NCI-H82 treated with DMSO at 0.1 percent for 48 hours (cell line): ENCODE measurements around the gene AMOT.

Experiments
- DNase-seq: peaks from one replicate; lab custom pipeline; 2025; ENCODE audit not compliant: unreplicated experiment; lab: John Stamatoyannopoulos, UW

The AMOT gene

DNA sequence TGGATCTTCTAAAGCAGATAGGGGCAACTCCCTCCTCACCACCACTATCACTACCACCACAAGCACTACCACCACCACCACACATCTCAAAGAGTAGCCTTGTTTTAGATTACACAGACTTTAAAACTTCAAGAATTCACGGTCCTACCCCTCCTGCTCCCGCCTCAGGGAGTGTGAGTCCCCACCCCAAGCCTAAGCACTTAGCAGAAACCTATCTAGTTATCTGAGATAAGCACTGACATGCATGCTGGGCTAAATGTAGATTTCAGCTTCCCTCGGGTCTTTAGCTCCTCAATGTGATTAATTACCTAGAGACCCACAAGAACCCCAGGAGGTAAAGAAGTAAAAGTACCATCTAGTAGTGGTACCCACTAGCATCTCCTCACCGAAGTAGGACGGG lies 775 bp downstream of the AMOT start:
- DNase-seq, result no peak

DNA sequence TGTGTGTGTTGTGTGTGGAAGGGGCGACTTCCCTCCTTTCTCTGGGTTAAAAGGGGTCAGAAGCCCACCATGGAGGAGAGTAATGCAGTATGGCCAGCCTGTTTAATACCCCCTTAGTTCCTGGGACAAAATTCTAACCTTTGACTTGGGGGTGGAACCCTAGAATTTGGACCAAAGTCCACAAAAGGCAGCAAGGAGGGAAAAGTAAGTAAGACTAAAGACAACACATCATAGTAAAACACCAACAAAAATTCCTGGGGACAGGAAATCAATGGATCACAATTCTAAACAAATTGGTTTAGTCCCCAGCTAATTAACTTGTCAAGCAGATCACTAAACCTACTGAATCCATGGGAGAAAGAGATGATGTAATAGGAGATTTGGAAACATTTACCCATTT lies 3.1 kb downstream of the AMOT start:
- no peak for DNase-seq

DNA sequence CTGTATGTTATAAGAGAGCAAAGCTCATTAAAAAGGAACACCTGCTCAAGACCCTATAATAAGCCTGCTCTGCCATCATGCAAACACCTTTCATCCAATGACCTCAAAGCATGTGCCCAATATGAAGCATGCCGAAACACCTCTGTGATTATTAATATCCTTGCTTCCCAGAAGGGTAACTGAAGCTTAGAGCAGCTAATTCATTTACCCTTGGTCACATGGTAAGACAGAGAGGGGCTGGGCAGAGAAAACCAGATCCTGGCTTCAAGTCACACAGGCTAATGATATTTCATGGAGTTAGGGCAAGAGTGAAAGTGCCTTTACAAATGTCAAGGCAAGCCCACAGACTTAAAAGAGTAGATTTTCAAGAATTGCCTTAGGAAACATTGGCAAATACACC lies 5.6 kb downstream of the AMOT start:
- DNase-seq, result peak; percentile 38

DNA sequence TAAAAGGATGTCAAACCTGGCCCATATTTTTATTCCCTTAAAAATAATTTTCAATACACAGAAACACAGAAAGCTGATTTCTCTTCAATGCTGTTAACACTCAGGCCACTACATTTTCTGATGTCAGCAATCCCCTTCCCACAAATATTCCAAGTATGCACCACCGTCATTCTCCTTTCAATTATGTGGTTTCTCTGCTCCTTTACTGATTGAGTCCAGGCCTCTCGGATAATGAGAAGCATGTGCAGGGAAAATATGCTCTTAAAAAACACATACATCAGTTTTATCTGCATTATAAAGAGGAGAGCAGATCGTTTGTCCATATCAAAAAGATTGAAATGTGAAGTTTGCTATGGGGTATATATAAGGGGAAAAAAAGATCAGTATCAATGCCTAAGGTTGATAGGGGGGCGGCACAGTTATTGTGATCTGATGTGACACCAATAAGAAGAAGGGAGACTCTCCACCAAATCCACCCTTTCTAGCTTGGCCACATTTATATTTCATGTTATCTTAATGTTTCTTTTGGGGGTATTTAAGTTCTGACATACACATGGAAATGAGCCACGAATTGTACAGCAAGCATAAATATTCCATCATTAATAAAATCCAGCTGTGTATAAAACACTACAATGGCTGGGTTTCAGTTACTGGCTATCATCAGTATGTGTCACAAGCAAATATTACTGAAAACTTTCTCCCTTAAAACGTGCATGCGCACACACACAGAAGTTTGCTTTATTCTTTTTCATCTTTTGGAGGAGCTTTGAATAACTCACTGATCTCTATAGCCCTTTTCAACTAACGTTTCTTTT lies 6.4 kb downstream of the AMOT start:
- DNase-seq, result no peak

DNA sequence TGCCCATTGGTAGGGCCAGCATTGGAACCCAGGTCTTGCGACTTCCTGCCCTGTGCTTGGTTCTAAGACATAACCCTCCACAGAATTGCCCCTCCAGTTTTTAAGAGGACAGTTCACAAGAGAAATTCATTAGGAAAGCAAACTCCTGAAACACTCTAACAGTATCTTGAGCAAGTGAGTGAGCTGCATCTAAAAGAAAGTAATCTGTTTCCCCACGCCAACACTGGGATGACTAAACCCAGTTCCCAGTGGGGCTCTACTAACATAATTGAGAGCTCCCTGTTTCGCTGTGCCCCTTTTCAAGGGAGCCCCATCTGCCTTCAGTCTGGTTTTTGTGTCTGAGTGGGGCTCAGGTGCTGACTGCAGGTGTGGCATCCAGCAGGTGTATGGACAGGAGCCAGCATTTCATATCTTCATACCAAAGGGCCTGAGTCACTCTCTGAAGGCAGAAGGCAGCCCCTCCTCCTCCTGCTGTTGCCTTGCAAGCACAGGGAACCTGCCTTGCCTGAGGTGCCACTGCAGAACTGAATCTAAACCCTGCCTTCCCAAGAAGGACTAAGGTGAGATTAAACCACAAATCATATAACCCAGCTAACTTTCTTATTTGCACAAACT lies 8.0 kb downstream of the AMOT start:
- no peak for DNase-seq

DNA sequence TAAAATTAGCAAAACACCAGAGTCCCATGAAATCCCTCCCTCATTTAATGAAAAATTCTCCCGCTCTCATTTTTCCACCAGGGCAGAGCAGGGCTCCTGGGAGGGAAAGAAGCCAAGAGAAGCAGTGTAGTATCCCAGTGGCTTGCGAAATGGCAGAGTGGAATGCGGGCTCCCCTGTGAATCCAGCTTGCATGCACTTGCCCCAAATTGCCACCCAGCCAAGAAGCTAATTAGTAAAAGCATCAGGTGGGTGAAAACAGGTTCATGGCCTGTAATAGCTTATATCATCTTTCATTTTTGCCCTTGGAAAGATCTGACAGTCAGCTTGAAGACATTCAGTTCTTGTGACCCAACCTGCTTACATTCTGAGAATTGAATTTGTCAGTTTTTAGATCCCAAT lies 10.1 kb downstream of the AMOT start:
- no peak for DNase-seq

DNA sequence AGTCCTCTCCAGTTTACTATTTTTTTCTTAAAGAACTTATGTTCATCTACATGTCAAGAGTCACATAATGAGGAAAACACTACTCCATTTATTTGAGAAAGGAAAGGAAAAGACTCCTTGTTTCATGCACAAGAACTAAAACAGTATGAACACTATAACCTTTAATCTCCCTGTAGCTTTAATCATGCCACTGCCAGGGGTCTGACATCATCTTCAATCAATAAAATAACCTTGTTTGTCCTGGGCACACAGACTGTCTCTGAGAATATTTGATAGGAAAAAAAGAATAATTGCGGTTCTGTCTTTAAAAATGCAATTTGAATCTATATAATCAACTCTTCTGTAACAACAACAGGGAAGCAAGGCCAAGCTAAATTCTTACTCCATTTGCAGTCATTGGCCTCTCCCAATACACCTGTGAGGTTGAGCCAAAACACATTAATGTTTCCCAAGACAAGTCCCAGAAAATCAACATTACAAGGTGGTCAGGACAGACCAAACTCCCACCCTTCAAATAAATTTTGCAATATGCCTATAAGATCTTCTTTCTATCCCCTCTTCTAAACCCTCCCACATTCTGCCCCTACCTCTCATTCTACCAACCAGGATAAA lies 13.2 kb downstream of the AMOT start:
- DNase-seq, result no peak

DNA sequence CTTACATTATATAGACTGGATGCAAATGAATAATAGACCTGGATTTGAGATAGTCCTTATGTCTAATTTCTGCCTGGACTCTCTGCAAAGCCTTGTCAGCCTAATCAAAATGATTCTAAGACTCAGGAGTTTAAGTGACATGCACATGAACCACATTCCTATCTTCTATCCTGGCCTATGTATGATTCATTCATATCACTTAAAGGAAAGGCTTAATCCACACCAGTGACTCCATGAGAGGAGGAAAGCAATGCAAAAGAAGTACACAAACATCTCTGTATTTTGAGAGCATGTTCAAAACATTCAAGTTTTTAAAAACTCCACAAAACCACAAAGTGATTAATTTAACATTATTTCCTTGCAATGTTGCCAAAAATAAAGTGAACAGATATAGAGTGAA lies 14.6 kb downstream of the AMOT start:
- DNase-seq, result no peak

DNA sequence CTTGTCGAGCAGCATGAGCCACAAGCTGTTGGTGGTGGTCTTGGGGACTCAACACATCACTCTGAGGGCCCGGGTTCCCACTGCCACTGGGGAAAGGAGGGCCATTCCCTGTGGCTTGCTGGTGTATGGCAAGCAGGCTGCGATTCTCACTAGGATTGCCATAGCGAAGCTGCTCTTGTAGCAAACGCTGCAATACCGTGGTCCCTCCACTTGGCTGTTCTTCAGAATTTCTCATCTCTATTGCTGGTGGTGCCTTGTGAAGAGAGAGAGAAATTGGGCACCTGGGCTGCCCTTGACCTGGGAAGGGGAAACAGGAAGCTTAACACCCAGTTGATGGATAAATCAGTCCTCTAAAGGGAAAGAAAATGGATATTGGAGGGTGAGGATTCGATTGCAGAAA lies 17.7 kb downstream of the AMOT start:
- DNase-seq, result no peak

DNA sequence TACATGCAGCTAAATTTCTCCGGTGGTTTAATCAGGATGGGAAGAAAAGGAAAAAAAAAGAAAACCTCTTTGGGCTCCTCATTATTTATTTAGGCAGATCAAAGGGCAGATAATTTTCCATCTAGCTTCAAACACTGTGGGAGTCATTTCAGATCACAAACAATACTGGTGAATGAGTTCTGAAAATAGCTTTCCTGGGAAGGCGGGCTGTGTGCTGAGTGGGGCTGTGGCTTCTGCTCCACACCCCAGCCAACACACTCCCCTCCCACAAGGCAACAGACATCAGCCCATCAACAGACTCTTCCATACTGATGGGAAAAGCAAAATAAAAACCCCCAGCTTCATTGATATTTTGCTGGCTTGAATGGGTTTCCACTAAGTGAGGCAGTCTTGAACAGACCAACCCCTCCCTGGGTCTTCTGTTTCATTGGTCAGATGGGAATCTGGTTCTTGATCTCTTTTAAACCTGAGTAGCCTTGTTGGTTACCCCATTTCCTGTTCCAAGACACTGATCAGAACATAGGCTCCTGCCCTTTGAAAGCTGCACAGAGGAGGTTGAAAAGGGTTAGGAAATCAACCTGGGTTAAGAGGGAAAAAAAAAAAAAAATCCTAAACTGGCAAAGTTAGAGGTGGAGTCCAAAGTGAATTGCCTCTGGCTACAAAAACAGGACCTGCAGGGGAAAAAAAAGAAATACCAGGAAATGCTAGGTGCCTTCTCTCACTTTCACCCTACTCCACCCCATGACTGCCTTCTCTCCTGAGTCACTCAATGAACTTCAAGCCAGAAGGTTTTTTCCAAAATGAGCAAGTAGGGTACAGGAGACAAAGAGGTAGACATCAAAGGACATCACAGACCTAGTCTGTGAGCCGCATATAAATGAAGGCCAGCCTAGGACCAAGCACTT lies 20.0 kb downstream of the AMOT start:
- no peak for DNase-seq

DNA sequence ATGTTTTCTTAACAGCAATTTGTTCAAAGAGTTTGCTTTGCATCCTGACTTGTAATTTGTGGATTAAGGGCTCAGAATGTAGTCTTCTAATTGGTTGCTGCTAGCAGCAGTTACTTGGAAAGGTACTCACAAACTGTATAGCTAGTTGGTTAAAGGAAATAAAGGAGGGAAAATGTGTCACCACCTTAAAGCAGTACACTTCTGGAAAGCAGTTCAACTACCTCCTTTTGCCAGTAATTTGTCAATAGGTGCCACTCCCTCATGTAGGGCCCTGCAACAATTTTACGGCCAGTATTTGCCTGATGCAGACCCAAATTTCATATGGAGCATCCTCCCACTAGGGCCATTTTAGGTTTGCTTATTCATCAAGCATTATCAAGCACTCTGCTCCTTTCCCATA lies 20.8 kb downstream of the AMOT start:
- DNase-seq, result no peak

DNA sequence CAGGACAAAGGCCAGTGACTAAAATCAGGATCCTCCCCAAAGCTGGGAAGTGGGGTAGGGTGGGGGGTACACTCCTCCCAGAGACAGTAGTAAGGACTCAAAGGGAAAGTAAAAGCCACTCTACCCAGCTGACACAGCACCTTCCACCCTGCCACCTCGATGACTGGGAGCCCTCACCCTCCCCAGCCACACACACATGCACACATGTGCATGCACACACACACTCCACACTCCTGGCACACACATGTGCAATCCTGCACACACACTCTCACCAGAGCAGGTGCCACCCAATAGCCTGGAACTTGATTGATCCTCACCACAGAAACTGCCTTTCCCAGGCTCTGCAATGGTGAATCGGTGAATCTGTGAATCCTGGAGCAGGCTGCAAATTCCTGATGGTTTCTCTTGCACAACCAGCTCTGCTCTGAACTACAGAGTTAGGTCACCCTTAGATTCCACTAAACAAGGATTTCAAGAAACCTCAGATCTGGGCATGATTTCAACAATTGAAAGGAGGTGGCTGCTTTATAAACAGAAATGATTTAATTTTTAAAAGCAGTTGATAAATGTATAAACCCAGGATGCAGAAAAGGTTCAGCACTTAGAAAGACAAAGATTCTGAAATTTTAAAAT lies 21.5 kb downstream of the AMOT start:
- DNase-seq, result no peak

DNA sequence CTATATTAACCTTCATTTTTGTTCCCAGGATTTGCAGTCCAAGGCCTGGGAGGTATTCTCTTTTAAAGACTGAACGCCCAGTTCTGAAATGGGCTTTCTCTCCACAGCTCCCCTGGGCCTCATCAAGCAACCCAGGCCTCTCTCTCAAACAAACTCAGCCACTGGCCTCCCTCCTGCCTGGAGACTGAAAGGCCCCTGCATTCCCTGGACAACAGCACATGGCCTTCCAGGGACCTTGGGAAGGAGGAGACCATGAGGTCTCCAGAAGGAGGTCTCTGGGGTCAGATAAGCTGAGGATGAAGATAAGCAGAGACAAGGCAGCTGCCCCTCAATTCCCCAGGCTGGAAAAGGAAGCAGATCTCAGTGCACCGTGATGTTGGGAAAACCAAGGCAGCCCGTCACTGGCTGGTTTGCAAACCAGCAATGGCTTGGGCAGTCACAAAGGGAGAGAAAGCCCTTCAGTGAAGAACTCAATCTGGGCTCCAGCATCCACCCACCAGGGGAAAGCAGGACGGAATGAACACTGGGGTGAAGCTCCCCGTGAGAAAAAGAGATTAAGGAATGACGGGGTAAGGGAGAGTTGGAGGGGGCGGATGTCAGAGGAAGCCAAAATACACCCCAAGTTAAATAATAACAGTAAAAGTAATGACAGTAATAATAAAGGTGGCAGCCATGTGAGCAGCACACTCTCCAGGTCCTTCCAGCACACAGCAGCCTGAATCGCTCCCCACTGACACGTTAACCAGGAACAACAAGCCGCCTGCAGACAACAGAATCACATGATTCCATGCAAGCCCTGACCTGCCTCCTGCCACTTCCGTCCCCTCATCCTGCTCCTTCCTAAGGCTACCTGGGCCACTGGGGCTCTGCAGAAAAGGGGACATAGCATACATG lies 22.3 kb downstream of the AMOT start:
- DNase-seq, result no peak

DNA sequence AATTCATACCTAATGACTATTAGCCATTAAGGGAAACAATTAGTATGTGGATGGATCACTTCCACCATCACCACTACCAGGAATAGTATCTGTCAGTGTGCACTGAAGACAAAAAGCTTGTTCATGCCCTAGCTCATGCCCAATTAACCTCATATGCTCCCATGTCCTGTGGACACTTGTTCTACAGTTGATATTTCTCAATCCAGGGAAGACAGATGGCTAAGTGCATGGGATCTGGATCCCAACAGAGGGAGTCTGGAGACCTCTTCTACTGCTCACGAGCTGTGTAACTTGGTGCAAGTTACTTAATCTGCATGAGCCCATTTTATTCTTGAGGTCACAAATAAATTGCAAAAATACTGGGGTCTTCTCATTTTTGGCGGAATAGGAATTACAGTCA lies 23.7 kb downstream of the AMOT start:
- DNase-seq, result no peak

DNA sequence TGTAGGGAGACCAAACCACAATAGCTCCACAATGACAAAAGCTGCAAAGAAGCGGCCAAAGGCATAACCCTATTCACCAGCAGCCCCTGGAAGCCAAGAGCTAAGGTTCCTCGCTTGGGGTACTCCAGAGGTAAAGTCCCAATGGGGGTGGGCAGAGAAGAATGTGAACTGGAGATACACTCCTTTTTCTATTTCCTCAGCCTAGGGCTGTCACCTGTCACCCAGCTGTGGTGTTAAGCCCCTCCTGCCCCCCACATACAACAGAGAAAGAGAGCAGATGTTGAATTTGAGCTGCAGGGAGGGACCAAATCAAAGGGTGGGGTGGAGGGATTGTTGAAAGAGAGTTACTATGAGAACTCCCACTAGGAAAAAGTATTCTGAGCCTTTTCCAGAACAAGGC lies 26.1 kb downstream of the AMOT start:
- DNase-seq, result no peak

DNA sequence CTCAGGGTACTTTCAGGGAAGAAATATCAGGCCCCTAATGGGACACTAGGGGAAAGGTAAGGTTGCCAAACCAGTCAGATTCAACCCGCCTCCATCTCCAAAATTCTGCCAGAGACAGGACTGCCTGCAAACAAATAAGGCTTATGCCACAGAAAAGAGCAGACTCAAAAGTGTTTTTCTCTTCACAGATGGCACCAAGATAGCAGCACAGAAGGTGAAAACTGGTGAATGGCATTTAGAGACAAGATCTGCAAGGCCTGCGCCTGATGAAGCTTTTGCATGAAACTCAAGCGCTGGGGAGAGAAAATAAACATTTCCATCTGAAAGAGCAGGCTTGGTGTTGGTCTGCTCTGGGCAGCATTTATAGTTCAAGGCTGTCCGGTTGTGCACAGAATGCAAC lies 27.9 kb downstream of the AMOT start:
- DNase-seq, result no peak

DNA sequence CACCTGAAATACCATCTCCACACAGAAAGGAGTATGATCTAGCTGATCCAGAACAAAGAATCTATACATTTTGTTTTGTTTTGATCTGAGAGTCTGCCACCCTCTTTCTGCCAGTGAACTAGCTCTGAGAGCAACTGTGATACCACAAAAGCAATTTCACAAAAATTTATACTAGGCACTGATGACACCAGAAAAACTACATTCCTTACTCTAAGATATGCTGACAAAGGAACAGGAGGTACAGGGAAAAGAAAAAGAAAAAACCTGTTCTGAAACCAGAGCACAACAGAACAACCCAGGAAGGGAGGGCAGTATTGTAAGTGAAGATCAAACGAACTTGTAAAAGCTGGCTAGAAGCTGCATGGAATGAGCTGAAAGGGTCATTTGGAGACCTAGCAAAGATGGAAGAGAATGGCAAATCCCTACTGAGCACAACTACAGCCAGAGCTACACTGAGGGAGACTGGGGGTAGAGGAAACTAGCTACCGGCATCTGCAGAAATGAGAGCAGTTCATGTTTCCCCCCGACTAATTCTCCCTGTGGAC lies 31.9 kb downstream of the AMOT start:
- no peak for DNase-seq

DNA sequence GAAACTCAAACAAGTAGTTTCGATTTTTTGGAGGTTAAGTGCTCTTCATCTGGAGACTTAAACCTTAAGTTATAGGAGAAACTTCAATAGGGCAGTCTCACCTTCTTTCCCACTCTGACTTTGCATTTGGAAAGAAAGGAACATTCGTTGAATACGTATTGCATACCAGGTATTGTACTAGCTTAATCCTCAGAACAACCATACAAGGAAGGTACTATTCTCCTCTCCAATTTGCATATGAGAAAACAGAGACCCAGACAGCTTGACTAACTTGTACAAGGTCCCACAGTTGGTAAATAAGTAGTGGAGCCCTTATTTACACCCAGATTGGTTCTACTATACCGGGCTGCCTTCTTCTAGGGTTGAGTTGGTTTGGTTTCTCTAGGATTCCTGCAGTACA lies 32.6 kb downstream of the AMOT start:
- no peak for DNase-seq

DNA sequence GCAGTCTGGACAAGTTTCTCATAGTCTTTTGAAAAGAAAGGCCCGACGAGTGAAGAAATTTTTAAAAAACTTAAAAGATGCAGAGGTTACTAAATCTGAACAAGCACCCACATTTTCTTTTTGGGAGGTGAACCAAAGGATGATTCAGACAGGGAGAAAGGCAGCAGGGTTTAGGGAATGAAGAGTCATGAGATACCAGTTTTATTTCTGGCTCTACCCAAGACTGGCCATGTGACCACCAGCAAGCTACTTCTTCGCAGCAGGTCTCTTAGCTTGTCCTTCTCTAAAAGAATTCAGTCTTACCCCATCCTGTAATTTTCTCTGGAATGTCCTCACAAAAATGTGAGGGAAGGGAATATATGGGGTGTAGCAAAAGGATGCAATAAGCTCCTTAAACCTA lies 37.6 kb downstream of the AMOT start:
- no peak for DNase-seq

DNA sequence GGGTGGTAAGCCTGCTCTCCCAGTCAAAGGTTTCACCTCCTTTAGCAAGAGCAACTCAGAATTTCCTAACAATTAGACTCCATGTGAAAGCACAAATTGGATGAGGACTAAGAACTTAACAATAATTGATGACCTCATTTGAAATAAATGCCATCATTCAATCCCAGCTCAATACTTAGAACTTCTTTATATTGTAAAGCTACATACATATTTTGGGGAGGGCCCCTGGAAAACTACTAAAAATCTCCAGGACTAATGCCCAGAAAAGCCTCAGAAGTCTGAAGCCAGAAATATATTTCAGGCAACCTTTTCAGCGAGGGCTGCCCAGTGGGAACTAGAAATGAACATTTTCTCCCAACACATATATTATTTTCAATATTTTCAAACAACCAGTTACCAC lies 38.1 kb downstream of the AMOT start:
- no peak for DNase-seq
